Measurements from ENCODE around the gene PLP2.
A peak's percentile ranks its signal among the peaks of the same experiment; 100 is the strongest.
"Not testable (repeated sequence)": the region's sequence is repeated elsewhere in the genome, so short reads cannot be mapped to it uniquely, and the experiment has no call there.

Gene PLP2

DNA sequence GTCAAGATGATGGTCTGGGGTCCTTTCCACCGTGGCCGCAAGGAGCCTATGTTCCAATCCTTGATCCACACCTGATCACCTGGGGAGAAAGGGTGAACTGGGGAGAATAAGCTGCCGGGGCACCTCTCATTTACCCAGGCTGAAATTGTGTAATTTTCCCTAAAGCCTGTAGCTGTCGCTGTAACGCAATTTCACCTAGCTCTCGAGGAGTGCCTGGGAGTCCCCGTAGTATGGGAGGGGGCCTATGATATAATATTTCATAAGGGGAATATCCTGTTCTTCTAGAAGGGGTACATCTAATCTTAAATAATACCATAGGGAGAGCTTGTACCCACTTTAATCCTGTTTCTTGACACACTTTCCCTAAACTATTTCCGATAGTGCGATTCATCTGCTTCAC lies 29.4 kb upstream of the PLP2 start:
- not testable (repeated sequence) for H3K4me3 ChIP-seq (ENCODE audit: control insufficient read depth, low read depth, low read length); DNase-seq (ENCODE audit: low read depth)
- TF ChIP-seq, protein P1, sequence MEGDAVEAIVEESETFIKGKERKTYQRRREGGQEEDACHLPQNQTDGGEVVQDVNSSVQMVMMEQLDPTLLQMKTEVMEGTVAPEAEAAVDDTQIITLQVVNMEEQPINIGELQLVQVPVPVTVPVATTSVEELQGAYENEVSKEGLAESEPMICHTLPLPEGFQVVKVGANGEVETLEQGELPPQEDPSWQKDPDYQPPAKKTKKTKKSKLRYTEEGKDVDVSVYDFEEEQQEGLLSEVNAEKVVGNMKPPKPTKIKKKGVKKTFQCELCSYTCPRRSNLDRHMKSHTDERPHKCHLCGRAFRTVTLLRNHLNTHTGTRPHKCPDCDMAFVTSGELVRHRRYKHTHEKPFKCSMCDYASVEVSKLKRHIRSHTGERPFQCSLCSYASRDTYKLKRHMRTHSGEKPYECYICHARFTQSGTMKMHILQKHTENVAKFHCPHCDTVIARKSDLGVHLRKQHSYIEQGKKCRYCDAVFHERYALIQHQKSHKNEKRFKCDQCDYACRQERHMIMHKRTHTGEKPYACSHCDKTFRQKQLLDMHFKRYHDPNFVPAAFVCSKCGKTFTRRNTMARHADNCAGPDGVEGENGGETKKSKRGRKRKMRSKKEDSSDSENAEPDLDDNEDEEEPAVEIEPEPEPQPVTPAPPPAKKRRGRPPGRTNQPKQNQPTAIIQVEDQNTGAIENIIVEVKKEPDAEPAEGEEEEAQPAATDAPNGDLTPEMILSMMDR (conservative IDR thresholded peaks at IDR 0.05; ENCODE audit: control insufficient read depth, insufficient read depth, low read depth, low read length): peak; percentile 33

DNA sequence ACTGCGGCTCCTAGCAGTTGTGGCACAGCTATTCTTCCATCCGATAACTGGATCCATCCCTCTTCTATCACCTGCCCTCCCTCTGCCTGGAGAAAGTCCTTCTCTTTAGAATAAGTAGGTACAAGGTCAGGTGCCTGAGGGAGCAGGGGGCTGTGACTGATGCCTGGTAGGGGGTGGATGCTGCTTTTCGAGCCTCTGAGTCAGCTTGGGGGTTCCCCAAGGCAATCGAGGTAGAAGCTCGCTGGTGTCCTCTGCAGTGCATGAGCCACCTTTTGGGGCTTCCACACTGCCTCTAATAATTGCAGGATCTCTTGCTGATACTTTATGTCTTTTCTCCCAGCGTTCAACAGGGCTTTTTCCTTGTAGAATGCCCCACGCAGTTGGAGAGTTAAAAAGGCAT lies 28.5 kb upstream of the PLP2 start:
- not testable (repeated sequence) for H3K4me3 ChIP-seq (ENCODE audit: control insufficient read depth, low read depth, low read length); DNase-seq (ENCODE audit: low read depth)

DNA sequence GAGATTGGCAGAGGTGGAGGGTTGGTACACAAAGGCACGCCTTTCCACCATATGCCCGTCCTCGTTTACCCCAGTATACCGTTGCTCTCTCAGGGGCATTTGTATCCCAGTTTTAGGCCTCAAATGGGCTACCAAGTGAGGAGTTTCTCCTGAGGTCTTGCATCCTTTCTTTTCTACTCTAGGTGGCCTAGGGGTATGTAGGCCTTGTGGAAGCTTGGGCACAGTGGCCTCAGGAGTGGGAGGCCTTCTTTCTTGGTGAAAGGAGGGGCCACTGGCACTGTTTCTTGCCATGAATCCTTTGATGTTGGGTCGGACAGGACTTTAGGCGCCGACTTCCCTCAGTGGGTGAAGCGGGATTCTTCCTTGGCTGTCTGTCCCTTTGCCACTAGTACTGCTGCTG lies 24.4 kb upstream of the PLP2 start:
- TF ChIP-seq, protein P1 (conservative IDR thresholded peaks at IDR 0.05; ENCODE audit: control insufficient read depth, insufficient read depth, low read depth, low read length): no peak
- H3K4me3 ChIP-seq (ENCODE audit: control insufficient read depth, low read depth, low read length): no peak overlapping the region
- DNase-seq (ENCODE audit: low read depth): no peak

DNA sequence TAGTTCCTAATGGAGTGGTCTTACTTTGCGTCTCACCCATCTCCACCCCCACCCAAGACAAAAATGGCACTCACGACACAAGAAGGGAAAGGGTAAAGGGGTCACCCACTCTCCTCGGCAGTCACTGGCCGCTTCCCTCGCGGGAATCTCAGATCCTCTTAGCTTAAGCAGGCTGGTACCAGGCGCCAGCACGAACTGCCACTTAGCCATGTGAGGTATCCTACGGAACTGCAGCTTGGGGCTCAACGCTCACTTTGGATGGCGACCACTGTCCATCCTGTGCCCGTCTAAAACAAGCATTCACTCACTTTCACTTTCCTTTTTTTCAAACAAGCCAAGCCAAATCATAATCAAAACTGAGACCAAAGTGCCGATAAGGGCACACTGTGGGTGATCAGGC lies 23.8 kb upstream of the PLP2 start:
- H3K4me3 ChIP-seq (ENCODE audit: control insufficient read depth, low read depth, low read length): no peak overlapping the region
- TF ChIP-seq, protein P1 (conservative IDR thresholded peaks at IDR 0.05; ENCODE audit: control insufficient read depth, insufficient read depth, low read depth, low read length): no peak

DNA sequence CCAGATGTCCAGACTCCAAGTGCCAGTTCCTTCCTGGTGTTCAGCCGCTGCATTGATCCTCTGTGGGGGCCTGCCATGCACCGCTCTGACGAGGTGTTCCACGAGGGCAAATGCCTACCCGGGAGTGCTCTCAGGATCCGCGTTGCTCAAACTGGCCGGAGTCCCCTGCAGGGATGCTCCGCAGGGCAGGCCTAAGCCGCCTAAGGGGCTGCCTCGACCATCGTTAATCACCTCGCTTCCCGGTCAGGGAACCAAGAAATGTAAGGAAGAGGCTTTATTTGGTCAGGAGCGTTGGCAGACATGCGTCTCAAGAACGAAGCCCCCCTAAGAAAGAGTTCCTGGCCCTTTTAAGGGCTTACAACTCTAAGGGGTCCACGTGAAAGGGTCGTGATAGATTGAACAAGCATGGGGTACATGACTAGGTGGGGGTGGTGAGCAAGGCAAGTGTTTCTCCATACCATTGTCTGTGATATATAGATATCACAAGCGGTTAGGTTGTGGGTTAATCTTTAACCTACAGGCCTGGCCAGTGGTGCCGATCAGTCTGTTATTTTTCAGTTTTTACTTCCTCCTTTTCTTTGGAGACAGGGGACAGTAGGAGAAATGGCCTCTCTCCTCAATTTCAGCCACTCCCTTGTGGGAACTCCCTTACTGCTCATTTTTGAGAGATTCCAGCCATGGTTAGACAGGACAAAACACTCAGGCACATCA lies 23.2 kb upstream of the PLP2 start:
- H3K4me3 ChIP-seq (ENCODE audit: control insufficient read depth, low read depth, low read length); DNase-seq (ENCODE audit: low read depth): not testable (repeated sequence)

More for the DNA sequence above, 23.8 kb upstream of the PLP2 start:
- no peak for DNase-seq (ENCODE audit: low read depth)

DNA sequence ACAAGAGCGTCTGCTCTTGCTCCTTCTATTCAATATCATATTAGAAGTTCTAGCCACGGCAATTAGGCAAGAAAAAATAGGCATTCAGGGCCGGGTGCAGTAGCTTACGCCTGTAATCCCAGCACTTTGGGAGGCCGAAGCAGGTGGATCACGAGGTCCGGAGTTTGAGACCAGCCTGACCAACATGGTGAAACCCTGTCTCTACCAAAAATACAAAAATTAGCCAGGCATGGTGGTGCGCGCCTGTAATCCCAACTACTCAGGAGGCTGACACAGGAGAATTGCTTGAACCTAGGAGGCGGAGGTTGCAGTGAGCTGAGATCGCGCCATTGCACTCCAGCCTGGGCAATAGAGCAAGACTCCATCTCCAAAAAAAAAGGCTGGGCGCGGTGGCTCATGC lies 22.4 kb upstream of the PLP2 start:
- not testable (repeated sequence) for DNase-seq (ENCODE audit: low read depth); H3K4me3 ChIP-seq (ENCODE audit: control insufficient read depth, low read depth, low read length)

DNA sequence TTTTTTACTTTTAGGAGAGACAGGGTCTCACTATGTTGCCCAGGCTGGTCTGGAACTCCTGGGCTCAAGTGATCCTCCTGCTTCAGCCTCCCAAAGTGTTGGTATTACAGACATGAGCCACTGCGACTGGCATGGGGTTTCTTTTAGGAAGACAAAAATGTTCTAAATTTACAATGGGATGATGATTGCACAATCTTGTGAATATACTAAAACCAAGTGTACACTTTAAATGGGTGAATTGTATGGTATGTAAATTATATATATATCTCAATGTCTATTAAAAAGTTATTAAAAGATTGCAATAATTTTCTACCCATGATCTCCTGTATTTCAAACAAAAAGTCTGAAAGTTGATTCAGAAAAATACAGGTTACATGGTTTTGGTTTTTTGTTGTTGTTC lies 18.2 kb upstream of the PLP2 start:
- DNase-seq (ENCODE audit: low read depth): no peak
- H3K4me3 ChIP-seq (ENCODE audit: control insufficient read depth, low read depth, low read length): no peak overlapping the region
- TF ChIP-seq, protein P1 (conservative IDR thresholded peaks at IDR 0.05; ENCODE audit: control insufficient read depth, insufficient read depth, low read depth, low read length): no peak

DNA sequence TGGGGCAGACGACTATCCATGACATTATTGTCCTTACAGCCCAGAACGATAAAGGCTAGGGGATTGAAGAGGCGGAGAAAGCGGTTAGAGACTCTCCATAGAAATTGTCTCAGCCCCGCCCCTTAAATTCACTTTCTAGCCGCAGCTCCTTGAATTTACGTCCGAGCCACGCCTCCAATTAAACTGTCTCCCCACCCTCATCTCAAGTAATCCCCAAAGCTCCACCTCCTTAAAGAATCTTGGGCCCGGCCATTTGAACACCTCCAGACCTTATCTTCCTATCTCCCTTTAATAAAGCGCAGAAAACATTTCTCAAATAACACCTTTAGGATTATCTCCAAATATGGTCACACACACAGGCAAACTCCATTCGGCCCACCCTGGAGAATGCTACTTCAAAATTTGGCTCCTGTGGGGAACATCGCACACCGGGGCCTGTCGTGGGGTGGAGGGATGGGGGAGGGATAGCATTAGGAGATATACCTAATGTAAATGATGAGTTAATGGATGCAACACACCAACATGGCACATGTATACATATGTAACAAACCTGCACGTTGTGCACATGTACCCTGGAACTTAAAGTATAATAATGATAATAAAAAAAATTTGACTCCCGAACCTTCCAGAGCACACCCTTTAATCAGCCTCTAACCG lies 16.3 kb upstream of the PLP2 start:
- peak overlapping the region; percentile 40 for H3K4me3 ChIP-seq (ENCODE audit: control insufficient read depth, low read depth, low read length)
- DNase-seq (ENCODE audit: low read depth): peak; percentile 68
- TF ChIP-seq, protein P1 (conservative IDR thresholded peaks at IDR 0.05; ENCODE audit: control insufficient read depth, insufficient read depth, low read depth, low read length): no peak
